Duodenal mucosa (tissue), 2 donors: Measurements from ENCODE around the gene ROBO1.

ENCODE experiments used
- H3K27ac ChIP-seq: one replicate; pipeline ENCODE4 v1.7.0; 2013; ENCODE audit warnings: low read depth, low read length
- H3K27me3 ChIP-seq, 2 donors: one replicate each; pipeline ENCODE4 v1.7.0; 2013; ENCODE audit warnings: low read length in 2 of 2, control low read depth in 1 of 2; ENCODE audit not compliant: insufficient read depth in 2 of 2, control insufficient read depth in 1 of 2
- H3K36me3 ChIP-seq, 2 donors: one replicate each; pipeline ENCODE4 v1.7.0; 2013; ENCODE audit warnings: low read length in 2 of 2, control low read depth in 1 of 2; ENCODE audit not compliant: insufficient read depth in 2 of 2, control insufficient read depth in 1 of 2
- H3K4me1 ChIP-seq, 2 donors: one replicate each; pipeline ENCODE4 v1.7.0; 2013; ENCODE audit warnings: low read length in 2 of 2, control low read depth in 1 of 2; ENCODE audit not compliant: insufficient read depth in 2 of 2, control insufficient read depth in 1 of 2
- H3K4me3 ChIP-seq, 2 donors: one replicate each; pipeline ENCODE4 v1.7.0; 2013; ENCODE audit warnings: low read length in 2 of 2, low read depth in 1 of 2
- H3K9ac ChIP-seq, 2 donors: one replicate each; pipeline ENCODE4 v1.7.0; 2013; ENCODE audit warnings: low read length in 2 of 2, low read depth in 1 of 2
- H3K9me3 ChIP-seq, 2 donors: one replicate each; pipeline ENCODE4 v1.7.0; 2013; ENCODE audit warnings: low read length in 2 of 2, control low read depth in 1 of 2; ENCODE audit not compliant: control insufficient read depth in 1 of 2

ROBO1 gene

DNA sequence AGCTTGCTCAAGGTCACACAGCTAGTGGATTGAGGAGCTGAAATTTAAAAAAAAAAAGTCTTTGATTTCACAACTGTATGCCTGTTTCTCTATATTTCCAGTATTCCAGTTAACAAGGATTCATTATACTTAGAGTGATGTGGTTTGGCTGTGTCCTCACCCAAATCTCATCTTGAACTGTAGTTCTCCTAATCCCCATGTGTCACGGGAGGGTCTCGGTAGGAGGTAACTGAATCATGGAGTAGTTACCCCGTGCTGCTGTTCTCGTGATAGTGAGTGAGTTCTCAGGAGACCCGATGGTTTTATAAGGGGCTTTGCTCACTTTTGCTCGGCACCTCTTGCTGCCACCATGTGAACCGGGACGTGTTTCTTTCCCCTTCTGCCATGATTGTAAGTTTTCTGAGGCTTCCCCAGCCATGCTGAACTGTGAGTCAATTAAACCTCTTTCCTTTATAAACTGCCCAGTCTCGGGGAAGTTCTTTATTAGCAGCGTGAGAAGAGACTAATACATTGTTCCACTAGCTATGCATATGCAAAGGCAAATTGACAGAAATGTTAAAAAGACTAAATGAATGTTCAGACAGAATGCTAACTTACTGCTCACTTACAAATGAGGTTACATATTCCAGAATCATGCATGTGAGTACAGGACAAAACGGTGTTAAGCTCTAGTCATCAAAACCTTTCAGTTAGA, 1101.9 kb downstream of the ROBO1 start:
- Histone ChIP-seq H3K27me3 (no peaks in the 10 kb centered on the region), H3K36me3 (no peaks in the 10 kb centered on the region), H3K4me1 (no peaks in the 10 kb centered on the region), H3K9me3 (no peaks in the 10 kb centered on the region), H3K27ac (no peak overlapping the region), H3K4me3 (no peak overlapping the region), H3K9ac (no peak overlapping the region)

DNA sequence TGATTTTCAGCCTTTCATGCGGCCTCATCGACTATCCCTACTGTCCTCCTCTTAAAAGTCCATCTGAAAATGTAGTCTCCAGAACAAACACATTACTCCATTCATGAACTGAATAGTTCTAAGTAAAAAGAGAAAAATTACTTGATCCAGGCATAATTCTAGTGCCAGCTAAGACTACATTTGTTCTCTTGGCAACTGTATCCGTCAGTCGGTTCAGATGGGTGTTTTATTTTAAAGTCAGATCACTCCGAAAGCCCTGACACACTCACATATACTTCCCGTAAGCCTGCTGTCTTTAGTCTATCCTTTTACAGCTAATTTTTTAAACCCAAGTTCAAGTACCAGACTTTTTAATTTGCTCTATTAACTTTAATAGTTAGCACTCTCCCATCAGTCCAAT, 1102.7 kb downstream of the ROBO1 start:
- no peaks in the 10 kb centered on the region for H3K9me3 ChIP-seq
- no peak overlapping the region for H3K27ac ChIP-seq
- H3K4me1 ChIP-seq, result no peaks in the 10 kb centered on the region
- H3K36me3 ChIP-seq, result no peaks in the 10 kb centered on the region
- no peak overlapping the region for H3K9ac ChIP-seq
- H3K4me3 ChIP-seq, result no peak overlapping the region
- no peaks in the 10 kb centered on the region for H3K27me3 ChIP-seq

DNA sequence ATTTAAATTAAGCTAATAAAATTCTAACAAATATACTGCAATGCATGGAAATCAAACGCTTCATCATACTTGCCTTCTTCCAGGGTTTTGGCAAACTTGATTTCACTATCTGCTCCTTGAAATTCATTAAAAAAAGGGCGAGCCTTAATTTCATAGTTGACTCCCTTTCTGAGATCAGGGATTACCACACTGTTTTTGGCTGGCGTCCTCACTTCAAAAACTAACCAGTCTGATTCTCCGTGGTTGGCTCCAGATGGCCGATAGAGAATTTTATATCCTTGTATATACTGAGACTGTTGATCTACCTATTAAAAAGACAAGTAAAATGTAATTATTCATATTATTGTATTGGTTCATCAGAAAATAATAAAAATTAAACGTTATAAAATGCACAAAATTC, 1106.8 kb downstream of the ROBO1 start:
- no peak overlapping the region for H3K4me3 ChIP-seq
- H3K4me1 ChIP-seq, result no peaks in the 10 kb centered on the region
- H3K9ac ChIP-seq, result no peak overlapping the region
- no peak overlapping the region for H3K27ac ChIP-seq
- no peaks in the 10 kb centered on the region for H3K27me3 ChIP-seq
- no peaks in the 10 kb centered on the region for H3K9me3 ChIP-seq
- no peaks in the 10 kb centered on the region for H3K36me3 ChIP-seq

DNA sequence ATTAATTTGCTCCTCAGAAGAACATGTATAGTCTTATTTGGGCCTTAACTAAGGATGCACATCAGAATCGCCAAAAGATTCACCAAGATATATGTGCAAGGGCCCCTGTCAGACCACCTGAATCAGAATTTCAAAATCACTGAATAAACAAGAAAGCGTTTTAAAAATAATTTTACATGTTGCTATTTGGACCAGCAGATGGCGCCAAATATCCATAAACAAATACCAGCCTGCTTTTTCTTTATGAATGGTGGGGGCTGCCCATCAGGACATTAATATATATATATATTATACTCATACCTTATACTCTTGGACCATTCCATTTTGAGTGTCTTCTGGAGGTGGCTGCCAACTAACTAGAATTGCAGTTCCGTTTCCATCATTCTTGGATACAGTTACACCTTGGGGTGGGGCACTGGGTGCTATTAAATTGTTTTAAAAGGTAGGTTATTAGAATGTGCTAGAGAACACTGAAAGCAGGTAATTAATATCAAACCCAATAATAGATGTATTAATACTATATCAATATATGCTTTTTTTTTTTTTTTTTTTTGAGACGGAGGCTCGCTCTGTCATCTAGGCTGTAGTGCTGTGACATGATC, 1108.3 kb downstream of the ROBO1 start:
- Histone ChIP-seq H3K27ac (no peak overlapping the region), H3K36me3 (no peaks in the 10 kb centered on the region), H3K9me3 (no peaks in the 10 kb centered on the region), H3K27me3 (no peaks in the 10 kb centered on the region), H3K4me1 (no peaks in the 10 kb centered on the region), H3K4me3 (no peak overlapping the region), H3K9ac (no peak overlapping the region)

DNA sequence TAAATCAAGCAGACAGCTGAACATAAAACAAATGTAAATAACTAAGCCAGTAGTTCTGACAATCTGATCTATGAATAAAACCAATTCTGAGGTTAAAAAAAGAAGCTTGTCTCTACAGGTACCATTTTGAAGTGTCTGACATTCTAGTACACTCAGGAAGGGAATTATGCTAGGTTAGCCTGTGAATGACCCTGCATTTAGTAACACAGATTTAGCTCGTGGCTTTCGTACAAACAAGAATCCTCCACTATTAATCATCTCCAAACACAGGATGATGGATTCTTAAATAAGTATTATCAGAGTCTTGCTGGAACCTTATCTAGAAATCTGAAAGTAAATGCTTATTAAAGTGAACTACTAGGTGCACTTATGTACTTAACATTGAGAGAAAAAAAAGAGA, 1120.1 kb downstream of the ROBO1 start:
- H3K9me3 ChIP-seq, result no peaks in the 10 kb centered on the region
- no peak overlapping the region for H3K27ac ChIP-seq
- H3K9ac ChIP-seq, result no peak overlapping the region
- H3K4me3 ChIP-seq, result no peak overlapping the region
- H3K36me3 ChIP-seq, result no peaks in the 10 kb centered on the region
- no peaks in the 10 kb centered on the region for H3K27me3 ChIP-seq
- H3K4me1 ChIP-seq, result no peaks in the 10 kb centered on the region

DNA sequence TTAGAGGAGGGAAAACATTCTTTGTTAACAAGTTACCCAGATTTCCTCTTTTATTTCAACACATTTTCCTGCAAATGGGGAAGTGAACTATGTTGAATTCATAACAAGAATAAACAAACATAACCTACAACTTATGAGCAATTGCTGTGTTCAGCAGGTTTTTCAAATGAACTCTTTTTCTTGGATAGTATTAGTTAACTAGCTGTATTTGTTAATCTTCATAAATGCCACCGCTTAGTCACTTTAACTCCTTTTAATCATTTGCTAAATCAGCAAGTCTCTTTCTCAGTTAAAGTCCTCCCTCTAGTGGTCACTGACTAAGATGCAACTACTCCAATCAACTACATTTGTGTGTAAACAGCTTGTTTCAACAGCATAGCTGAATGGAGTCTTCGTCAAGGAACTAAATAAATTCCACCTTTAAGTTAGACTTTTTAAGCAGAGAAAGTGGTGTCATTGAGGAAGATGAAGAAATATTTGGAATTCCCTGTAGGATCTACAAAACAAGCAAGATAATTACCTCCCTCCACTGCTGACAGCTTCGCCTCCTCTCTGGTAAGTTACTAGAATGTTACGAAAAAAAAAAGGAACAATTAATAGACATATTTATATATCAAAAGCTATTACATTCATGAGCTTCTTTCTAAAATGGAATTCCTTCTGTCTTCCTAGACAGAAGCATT, 1122.0 kb downstream of the ROBO1 start:
- no peak overlapping the region for H3K4me3 ChIP-seq
- H3K27ac ChIP-seq, result no peak overlapping the region
- no peaks in the 10 kb centered on the region for H3K36me3 ChIP-seq
- H3K9me3 ChIP-seq, result no peaks in the 10 kb centered on the region
- H3K4me1 ChIP-seq, result no peaks in the 10 kb centered on the region
- no peak overlapping the region for H3K9ac ChIP-seq
- no peaks in the 10 kb centered on the region for H3K27me3 ChIP-seq

DNA sequence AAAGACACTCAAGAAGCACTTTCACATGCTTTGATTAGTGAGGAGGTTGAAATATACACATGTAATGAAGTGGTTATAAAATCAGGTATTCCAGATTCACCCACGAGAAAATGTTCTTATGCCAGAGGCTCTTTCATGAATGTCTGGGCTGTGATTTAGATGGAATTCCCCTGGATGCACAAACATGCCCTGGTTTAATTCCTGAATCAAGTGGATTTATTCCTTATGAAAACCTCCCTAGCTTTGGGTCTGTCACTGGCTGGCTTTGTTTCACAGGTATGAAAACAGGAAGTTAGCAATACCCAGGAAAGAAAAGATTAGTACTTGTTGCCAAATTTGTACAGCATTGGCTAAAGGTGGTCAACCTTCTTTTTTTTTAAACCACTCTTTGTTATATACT, 1123.0 kb downstream of the ROBO1 start:
- no peak overlapping the region for H3K4me3 ChIP-seq
- H3K9me3 ChIP-seq, result no peaks in the 10 kb centered on the region
- H3K9ac ChIP-seq, result no peak overlapping the region
- no peaks in the 10 kb centered on the region for H3K27me3 ChIP-seq
- no peaks in the 10 kb centered on the region for H3K36me3 ChIP-seq
- no peak overlapping the region for H3K27ac ChIP-seq
- no peaks in the 10 kb centered on the region for H3K4me1 ChIP-seq

DNA sequence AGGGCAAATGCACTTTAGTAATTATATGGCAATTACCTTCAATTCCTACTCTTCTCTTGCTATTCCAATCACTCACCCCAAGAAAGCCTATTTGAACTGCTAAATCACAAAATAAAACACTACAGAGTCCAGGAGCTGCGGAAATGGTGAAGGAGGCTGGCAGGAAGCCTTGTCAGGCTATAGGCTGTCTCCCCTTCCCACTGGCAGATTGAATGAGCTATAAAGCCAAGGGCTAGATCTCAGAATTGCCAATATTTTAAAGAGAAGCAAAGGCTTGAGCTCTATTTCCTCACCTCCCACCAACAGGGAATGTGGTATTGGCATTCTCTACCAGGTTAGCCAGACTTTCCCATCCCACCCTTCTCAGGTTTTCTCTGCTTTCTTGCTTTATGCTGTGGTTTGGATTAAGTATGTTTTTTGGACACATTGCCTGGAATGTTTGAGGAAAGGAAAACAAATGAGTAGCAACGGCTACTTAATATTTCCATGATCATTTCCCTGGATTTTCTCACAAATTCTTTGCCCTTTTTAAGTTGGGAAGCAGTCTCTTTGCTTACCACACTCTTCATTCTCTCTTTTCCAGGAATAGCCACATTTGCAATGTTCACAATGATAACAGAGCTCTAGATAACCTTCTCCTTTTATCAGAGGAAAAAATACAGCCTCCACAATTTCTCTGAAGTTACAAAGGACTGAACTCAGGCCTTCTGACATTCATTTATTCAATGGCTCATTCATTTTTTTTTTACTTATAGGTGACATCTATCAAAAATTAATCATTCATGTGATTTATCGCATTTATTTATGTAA, 1125.4 kb downstream of the ROBO1 start:
- Histone ChIP-seq H3K27me3 (no peaks in the 10 kb centered on the region), H3K9me3 (no peaks in the 10 kb centered on the region), H3K4me1 (no peaks in the 10 kb centered on the region), H3K9ac (no peak overlapping the region), H3K27ac (no peak overlapping the region), H3K36me3 (no peaks in the 10 kb centered on the region), H3K4me3 (no peak overlapping the region)

DNA sequence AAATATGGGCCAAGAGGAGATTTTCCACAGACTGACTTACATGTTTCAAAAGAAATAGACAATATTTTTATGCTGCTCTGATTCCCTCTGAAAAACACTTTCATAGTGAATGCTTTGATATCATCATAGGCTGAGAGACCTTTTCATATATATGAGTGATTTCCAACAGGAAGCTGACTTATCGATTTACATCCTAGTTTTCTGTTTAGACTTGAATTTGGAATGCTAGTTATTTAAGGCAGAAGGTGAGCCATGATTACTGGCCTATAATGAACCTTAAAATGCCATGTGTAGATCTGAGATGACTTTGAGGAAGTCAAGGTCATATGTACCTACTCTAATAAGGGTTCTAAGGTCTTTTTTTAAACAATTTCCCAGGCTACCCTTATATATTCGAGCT, 1126.1 kb downstream of the ROBO1 start:
- H3K27ac ChIP-seq, result no peak overlapping the region
- H3K9me3 ChIP-seq, result no peaks in the 10 kb centered on the region
- no peak overlapping the region for H3K9ac ChIP-seq
- H3K4me3 ChIP-seq, result no peak overlapping the region
- no peaks in the 10 kb centered on the region for H3K27me3 ChIP-seq
- H3K4me1 ChIP-seq, result no peaks in the 10 kb centered on the region
- H3K36me3 ChIP-seq, result no peaks in the 10 kb centered on the region

DNA sequence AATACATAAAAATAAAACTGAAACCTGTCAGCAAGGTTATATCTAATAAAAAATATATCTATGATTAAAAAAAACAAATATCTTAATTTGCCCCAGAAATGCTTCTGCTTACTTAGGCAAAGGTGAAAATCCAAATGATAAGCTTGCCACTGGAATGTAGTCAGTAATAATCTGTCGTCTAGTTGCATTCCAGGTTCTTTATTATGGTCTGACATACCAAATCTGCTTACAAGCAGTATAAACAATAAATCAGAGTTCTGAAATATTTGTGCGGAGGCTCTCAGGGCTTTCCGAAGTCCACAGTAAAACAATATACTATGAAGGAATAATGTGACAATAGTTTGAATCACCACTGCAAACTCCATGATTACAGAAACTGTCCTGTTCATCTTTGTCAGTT, 1133.5 kb downstream of the ROBO1 start:
- Histone ChIP-seq H3K9ac (no peak overlapping the region), H3K9me3 (no peaks in the 10 kb centered on the region), H3K4me3 (no peak overlapping the region), H3K4me1 (no peaks in the 10 kb centered on the region), H3K36me3 (no peaks in the 10 kb centered on the region), H3K27ac (no peak overlapping the region), H3K27me3 (no peaks in the 10 kb centered on the region)
